ENCODE measurements around the gene RRP1B.

RRP1B gene

GRCh38 chr21:43691086-43691795, 31.9 kb downstream of the RRP1B start:
- in situ Hi-C loops (cut with HindIII; ENCODE audit: low sequenced_read_pairs): no loop called here
- H3K4me3 ChIP-seq (ENCODE audit: low read depth, low read length): no peak overlapping the region
- TF ChIP-seq, protein P1, sequence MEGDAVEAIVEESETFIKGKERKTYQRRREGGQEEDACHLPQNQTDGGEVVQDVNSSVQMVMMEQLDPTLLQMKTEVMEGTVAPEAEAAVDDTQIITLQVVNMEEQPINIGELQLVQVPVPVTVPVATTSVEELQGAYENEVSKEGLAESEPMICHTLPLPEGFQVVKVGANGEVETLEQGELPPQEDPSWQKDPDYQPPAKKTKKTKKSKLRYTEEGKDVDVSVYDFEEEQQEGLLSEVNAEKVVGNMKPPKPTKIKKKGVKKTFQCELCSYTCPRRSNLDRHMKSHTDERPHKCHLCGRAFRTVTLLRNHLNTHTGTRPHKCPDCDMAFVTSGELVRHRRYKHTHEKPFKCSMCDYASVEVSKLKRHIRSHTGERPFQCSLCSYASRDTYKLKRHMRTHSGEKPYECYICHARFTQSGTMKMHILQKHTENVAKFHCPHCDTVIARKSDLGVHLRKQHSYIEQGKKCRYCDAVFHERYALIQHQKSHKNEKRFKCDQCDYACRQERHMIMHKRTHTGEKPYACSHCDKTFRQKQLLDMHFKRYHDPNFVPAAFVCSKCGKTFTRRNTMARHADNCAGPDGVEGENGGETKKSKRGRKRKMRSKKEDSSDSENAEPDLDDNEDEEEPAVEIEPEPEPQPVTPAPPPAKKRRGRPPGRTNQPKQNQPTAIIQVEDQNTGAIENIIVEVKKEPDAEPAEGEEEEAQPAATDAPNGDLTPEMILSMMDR (IDR thresholded peaks at IDR 0.05; ENCODE audit: low read depth, low read length): no peak
- DNase-seq (ENCODE audit: low read depth, low spot score): no peak

- in situ Hi-C loops (cut with HindIII; ENCODE audit: low sequenced_read_pairs): no loop called here
- TF ChIP-seq, protein P1 (IDR thresholded peaks at IDR 0.05; ENCODE audit: low read depth, low read length): no peak
- no peak overlapping the region for H3K4me3 ChIP-seq (ENCODE audit: low read depth, low read length)
- no peak for DNase-seq (ENCODE audit: low read depth, low spot score)
Observed at GRCh38 chr21:43691801-43692200, 32.4 kb downstream of the RRP1B start.

- no peak overlapping the region for H3K4me3 ChIP-seq (ENCODE audit: low read depth, low read length)
- TF ChIP-seq, protein P1 (IDR thresholded peaks at IDR 0.05; ENCODE audit: low read depth, low read length): no peak
- in situ Hi-C loops (cut with HindIII; ENCODE audit: low sequenced_read_pairs): no loop called here
- DNase-seq (ENCODE audit: low read depth, low spot score): no peak
Observed at GRCh38 chr21:43692949-43693348, 33.6 kb downstream of the RRP1B start.

- no peak overlapping the region for H3K4me3 ChIP-seq (ENCODE audit: low read depth, low read length)
- in situ Hi-C loops (cut with HindIII; ENCODE audit: low sequenced_read_pairs): no loop called here
- no peak for DNase-seq (ENCODE audit: low read depth, low spot score)
- TF ChIP-seq, protein P1 (IDR thresholded peaks at IDR 0.05; ENCODE audit: low read depth, low read length): no peak
Observed at GRCh38 chr21:43693981-43694380, 34.6 kb downstream of the RRP1B start.

GRCh38 chr21:43694437-43695079, 35.2 kb downstream of the RRP1B start:
- in situ Hi-C loops (cut with HindIII; ENCODE audit: low sequenced_read_pairs): no loop called here
- TF ChIP-seq, protein P1 (IDR thresholded peaks at IDR 0.05; ENCODE audit: low read depth, low read length): no peak
- H3K4me3 ChIP-seq (ENCODE audit: low read depth, low read length): no peak overlapping the region
- DNase-seq (ENCODE audit: low read depth, low spot score): no peak

- in situ Hi-C loops (cut with HindIII; ENCODE audit: low sequenced_read_pairs): no loop called here
- no peak overlapping the region for H3K4me3 ChIP-seq (ENCODE audit: low read depth, low read length)
- TF ChIP-seq, protein P1 (IDR thresholded peaks at IDR 0.05; ENCODE audit: low read depth, low read length): no peak
- DNase-seq (ENCODE audit: low read depth, low spot score): no peak
Observed at GRCh38 chr21:43696214-43696613, 36.9 kb downstream of the RRP1B start.
